ENCODE measurements around the gene INHBE.

INHBE gene

DNA sequence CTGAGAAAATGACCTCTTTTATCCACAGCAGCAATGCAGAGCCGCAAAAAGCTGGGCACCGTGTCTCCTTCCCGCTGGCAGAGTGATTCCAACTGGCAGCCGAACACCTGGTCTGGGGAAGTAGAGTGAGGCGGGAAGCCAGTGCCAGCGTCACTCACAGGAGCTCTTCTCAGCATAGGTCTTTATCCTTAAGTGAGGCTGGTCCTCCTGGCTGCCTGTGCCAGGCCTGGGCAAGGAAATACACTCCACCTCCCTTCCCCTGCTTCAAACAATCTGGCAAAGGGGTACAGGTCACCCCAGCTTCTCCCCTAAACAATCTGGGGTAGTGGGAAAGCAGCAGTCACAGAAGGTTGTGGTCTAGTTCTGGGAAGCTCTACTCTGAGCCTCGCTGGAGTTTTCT, 19.8 kb downstream of the INHBE start:
- Histone ChIP-seq H3K9ac (ENCODE audit: low read depth, low read length) (no peak overlapping the region), H2AFZ (ENCODE audit: low read depth, low read length) (no peak overlapping the region), H3K9me3 (ENCODE audit: insufficient read depth, low read length, severe bottlenecking) (no peaks in the 10 kb centered on the region), H3K27ac (ENCODE audit: low read length) (no peak overlapping the region), H3K4me2 (ENCODE audit: insufficient read depth, low read length) (no peak overlapping the region), H3K27me3 (ENCODE audit: insufficient read depth, low read length, poor library complexity) (no peaks in the 10 kb centered on the region), H4K20me1 (ENCODE audit: insufficient read depth, low read length) (no peaks in the 10 kb centered on the region), H3K79me2 (ENCODE audit: insufficient read depth, low read length) (peaks cover 14% of the 10 kb centered on the region), H3K4me1 (ENCODE audit: insufficient read depth, low read length) (peaks cover 31% of the 10 kb centered on the region), H3K36me3 (ENCODE audit: insufficient read depth, low read length) (peaks cover 15% of the 10 kb centered on the region), H3K4me3 (ENCODE audit: low read depth in 1 of 2, low read length in 2 of 2) (no peak overlapping the region)
- TF ChIP-seq EZH2 (IDR thresholded peaks at IDR 0.05; ENCODE audit: borderline replicate concordance, low read depth, low read length, severe bottlenecking): no peak
- TF ChIP-seq, protein P1, sequence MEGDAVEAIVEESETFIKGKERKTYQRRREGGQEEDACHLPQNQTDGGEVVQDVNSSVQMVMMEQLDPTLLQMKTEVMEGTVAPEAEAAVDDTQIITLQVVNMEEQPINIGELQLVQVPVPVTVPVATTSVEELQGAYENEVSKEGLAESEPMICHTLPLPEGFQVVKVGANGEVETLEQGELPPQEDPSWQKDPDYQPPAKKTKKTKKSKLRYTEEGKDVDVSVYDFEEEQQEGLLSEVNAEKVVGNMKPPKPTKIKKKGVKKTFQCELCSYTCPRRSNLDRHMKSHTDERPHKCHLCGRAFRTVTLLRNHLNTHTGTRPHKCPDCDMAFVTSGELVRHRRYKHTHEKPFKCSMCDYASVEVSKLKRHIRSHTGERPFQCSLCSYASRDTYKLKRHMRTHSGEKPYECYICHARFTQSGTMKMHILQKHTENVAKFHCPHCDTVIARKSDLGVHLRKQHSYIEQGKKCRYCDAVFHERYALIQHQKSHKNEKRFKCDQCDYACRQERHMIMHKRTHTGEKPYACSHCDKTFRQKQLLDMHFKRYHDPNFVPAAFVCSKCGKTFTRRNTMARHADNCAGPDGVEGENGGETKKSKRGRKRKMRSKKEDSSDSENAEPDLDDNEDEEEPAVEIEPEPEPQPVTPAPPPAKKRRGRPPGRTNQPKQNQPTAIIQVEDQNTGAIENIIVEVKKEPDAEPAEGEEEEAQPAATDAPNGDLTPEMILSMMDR (IDR thresholded peaks at IDR 0.05; ENCODE audit: borderline replicate concordance, extremely low read depth, low read length, poor library complexity, severe bottlenecking): no peak
- ATAC-seq (ENCODE audit: insufficient read depth, low read depth): no peak
- no peak for DNase-seq

DNA sequence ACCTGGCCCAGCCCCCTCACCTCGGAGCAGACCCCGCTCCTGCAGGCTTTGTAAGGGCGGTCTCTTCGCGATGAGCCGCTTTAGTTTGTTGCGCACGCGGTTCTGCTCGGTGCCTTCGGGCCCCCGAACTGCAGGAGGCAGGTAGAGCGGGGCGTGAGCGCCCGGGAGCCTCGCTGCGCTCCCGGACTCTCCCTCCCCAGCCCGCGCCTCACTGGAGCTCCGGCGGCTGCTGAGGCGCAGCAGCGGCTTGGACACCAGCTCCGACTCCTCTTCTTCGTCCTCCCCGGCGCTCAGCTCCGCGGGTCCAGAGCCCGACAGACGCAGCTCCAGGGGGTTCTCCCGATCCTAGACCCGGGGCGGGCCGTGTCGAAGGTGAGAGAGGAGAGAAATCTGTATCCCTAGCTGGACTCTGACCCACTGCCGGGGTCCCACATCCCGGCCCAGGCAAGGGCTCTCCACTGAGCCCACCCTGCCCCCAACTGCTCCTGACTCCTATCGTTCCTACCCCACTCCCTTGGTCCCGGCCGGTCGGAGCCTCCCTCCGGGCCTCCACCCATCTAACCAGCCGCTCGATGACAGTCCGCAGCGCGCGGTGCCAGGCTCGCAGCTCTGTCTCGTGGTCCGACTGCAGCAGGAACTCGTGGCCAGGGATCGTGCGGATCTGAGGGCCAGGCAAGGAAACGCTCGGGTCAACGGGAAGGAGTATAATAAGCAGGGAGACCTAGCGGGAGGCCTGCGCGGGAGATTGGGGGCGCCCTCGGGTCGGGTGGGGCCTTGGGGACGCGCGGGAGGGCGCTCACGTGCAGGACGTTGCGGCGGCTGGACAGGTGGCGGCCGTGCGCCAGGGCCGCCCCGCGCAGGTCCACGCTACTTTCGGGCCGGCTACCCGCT, 20.4 kb downstream of the INHBE start:
- TF ChIP-seq EZH2 (IDR thresholded peaks at IDR 0.05; ENCODE audit: borderline replicate concordance, low read depth, low read length, severe bottlenecking): no peak
- Histone ChIP-seq H4K20me1 (ENCODE audit: insufficient read depth, low read length) (no peaks in the 10 kb centered on the region), H3K9ac (ENCODE audit: low read depth, low read length) (no peak overlapping the region; the same call in 1 of the 2 replicates), H3K27ac (ENCODE audit: low read length) (no peak overlapping the region), H3K4me2 (ENCODE audit: insufficient read depth, low read length) (peak overlapping the region; percentile 90), H3K9me3 (ENCODE audit: insufficient read depth, low read length, severe bottlenecking) (no peaks in the 10 kb centered on the region), H3K4me3 (ENCODE audit: low read depth in 1 of 2, low read length in 2 of 2) (no peak overlapping the region), H2AFZ (ENCODE audit: low read depth, low read length) (no peak overlapping the region), H3K27me3 (ENCODE audit: insufficient read depth, low read length, poor library complexity) (no peaks in the 10 kb centered on the region), H3K4me1 (ENCODE audit: insufficient read depth, low read length) (peaks cover 31% of the 10 kb centered on the region), H3K79me2 (ENCODE audit: insufficient read depth, low read length) (peaks cover 14% of the 10 kb centered on the region), H3K36me3 (ENCODE audit: insufficient read depth, low read length) (peaks cover 15% of the 10 kb centered on the region)
- ATAC-seq (ENCODE audit: insufficient read depth, low read depth) (no peak), DNase-seq (no peak)

DNA sequence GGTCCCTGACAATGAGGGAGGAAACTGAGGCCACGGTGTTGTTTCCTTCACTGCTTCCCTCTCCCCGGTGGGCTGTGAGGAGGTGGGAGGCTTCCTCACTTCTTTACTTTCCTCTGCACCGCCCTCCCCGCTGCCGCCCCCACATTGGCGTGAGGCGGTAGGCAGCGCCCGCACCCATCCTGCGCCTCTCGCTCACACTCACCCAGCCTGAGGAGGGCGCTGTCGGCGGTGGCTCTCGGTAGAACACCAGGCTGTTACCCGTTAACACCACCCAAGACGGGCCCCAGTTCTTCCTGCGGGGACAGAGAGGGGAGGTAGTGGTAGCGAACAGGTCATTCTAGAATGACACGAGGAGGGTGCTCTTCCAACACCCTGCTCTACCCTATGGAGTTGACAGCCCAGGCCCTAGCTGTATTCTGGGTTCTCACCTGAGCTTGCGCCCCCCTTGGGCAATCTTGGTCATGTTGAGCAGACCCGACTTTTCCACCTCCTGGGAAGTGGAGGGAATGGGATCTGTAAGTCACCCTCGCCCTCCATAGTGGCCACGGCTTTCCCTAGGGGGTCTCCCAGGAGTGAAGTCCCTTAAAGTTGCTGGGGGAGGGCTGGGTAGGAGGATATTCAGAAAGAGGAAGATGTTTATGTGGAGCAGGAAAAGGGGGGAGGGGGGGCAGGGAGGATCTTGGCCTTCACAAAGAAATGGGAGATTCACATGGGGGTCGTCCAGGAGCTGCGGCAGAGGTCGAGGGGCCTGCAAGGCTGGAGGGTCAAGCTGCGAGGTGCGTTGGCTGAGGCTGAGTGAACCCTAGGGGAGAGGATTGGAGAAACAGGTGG, 21.3 kb downstream of the INHBE start:
- peak overlapping the region; percentile 39 to 74; a peak in 3 of 4 replicates for H3K4me3 ChIP-seq (ENCODE audit: low read depth in 1 of 2, low read length in 2 of 2)
- no peaks in the 10 kb centered on the region for H3K27me3 ChIP-seq (ENCODE audit: insufficient read depth, low read length, poor library complexity)
- H3K27ac ChIP-seq (ENCODE audit: low read length): peak overlapping the region; percentile 91
- DNase-seq (peak; percentile 38), ATAC-seq (ENCODE audit: insufficient read depth, low read depth) (no peak)
- H3K9ac ChIP-seq (ENCODE audit: low read depth, low read length): peak overlapping the region; percentile 83
- peak overlapping the region; percentile 90 for H3K4me2 ChIP-seq (ENCODE audit: insufficient read depth, low read length)
- H3K36me3 ChIP-seq (ENCODE audit: insufficient read depth, low read length): peaks cover 15% of the 10 kb centered on the region
- H3K4me1 ChIP-seq (ENCODE audit: insufficient read depth, low read length): peaks cover 31% of the 10 kb centered on the region
- no peak for TF ChIP-seq EZH2 (IDR thresholded peaks at IDR 0.05; ENCODE audit: borderline replicate concordance, low read depth, low read length, severe bottlenecking)
- TF ChIP-seq, protein P1 (IDR thresholded peaks at IDR 0.05; ENCODE audit: borderline replicate concordance, extremely low read depth, low read length, poor library complexity, severe bottlenecking): peak; percentile 36
- no peaks in the 10 kb centered on the region for H3K9me3 ChIP-seq (ENCODE audit: insufficient read depth, low read length, severe bottlenecking)
- H2AFZ ChIP-seq (ENCODE audit: low read depth, low read length): peak overlapping the region; percentile 63
- H3K79me2 ChIP-seq (ENCODE audit: insufficient read depth, low read length): peaks cover 14% of the 10 kb centered on the region
- H4K20me1 ChIP-seq (ENCODE audit: insufficient read depth, low read length): no peaks in the 10 kb centered on the region
